Measurements from ENCODE around the gene STARD7. TPM values are rescaled to one million over a fixed set of nuclear protein-coding genes. Genes with fewer than 3 reads are reported as not detected.
A peak's percentile ranks its signal among the peaks of the same experiment; 100 is the strongest.
"Not testable (repeated sequence)": the region's sequence is repeated elsewhere in the genome, so short reads cannot be mapped to it uniquely, and the experiment has no call there.

STARD7 gene
- polyA plus RNA-seq, 4 donors = 44.5 to 123 (median 66.7) TPM

DNA sequence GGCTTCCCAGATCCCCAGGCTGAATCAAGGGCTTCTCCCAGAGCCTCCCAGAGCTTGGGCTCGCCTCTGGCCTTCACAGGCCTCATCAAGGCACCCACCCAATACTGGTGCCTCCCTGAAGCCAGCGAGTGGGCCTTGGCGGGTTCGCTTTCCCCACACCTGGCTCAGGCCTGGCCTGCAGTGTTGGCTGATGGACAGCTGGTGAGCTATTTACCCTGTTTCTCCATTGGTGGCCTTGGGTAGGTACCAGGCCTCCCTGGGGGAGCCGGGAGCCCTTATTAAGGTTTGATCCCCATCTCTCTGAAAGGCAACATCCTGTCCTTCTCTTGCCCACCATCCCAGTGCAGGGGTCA is 45.2 kb downstream of the STARD7 start:
- FAIRE-seq = no peak
- H3K36me3 ChIP-seq (ENCODE audit: control insufficient read depth in 3 of 3, insufficient read depth in 2 of 3, low read depth in 1 of 3, low read length in 3 of 3) = no peaks in the 10 kb centered on the region
- WGBS, 3 donors = 82 to 92% (median 83%) methylated on average over 5 of the region's 5 CpGs

DNA sequence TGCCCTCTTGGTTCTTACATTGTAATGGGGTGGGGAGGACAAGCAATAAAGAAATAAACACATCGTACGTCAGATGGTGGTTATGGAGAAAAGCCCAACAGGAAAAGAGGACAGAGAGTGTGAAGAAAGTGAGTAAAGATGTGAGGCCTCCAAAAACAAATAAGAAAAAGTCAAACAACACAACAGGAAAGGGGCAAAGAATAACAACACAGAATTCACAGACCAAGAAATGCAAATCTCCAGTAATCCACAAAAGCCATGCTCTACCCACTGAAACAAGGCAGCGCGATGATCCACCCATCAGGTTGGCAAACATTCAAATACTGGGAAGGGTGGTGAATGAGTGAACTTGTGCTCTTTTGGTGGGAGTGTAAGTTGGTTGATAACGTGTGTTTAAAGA is 46.7 kb downstream of the STARD7 start:
- Histone ChIP-seq H3K4me3 (ENCODE audit: low read depth in 1 of 3, low read length in 3 of 3) (no peak overlapping the region), H3K36me3 (ENCODE audit: control insufficient read depth in 3 of 3, insufficient read depth in 2 of 3, low read depth in 1 of 3, low read length in 3 of 3) (no peaks in the 10 kb centered on the region), H3K27ac (ENCODE audit: low read depth in 1 of 3, low read length in 2 of 3) (peak overlapping the region in 1 of 3 donors; percentile 30), H3K27me3 (ENCODE audit: control insufficient read depth in 3 of 3, insufficient read depth in 3 of 3, low read length in 3 of 3) (no peaks in the 10 kb centered on the region), H3K4me1 (ENCODE audit: control insufficient read depth in 3 of 3, insufficient read depth in 2 of 3, low read depth in 1 of 3, low read length in 2 of 3) (peaks cover 0 to 7% (median 3%) of the 10 kb centered on the region in 3 donors), H3K9me3 (ENCODE audit: control insufficient read depth in 2 of 2, insufficient read depth in 1 of 2, low read depth in 1 of 2, low read length in 1 of 2) (no peaks in the 10 kb centered on the region)
- DNase-seq = peak in 1 of 2 donors; percentile 42
- 7 to 32% (median 16%) methylated on average over 5 of the region's 5 CpGs for WGBS, 3 donors
- no peak for FAIRE-seq

More for the DNA sequence above, 45.2 kb downstream of the STARD7 start:
- no peaks in the 10 kb centered on the region for H3K9me3 ChIP-seq (ENCODE audit: control insufficient read depth in 2 of 2, insufficient read depth in 1 of 2, low read depth in 1 of 2, low read length in 1 of 2)
- no peaks in the 10 kb centered on the region for H3K27me3 ChIP-seq (ENCODE audit: control insufficient read depth in 3 of 3, insufficient read depth in 3 of 3, low read length in 3 of 3)
- H3K4me3 ChIP-seq (ENCODE audit: low read depth in 1 of 3, low read length in 3 of 3) = no peak overlapping the region
- H3K4me1 ChIP-seq (ENCODE audit: control insufficient read depth in 3 of 3, insufficient read depth in 2 of 3, low read depth in 1 of 3, low read length in 2 of 3) = peaks cover 0 to 3% (median 3%) of the 10 kb centered on the region in 3 donors
- peak overlapping the region in 2 of 3 donors; percentile 6 to 87 for H3K27ac ChIP-seq (ENCODE audit: low read depth in 1 of 3, low read length in 2 of 3)
- DNase-seq = no peak

DNA sequence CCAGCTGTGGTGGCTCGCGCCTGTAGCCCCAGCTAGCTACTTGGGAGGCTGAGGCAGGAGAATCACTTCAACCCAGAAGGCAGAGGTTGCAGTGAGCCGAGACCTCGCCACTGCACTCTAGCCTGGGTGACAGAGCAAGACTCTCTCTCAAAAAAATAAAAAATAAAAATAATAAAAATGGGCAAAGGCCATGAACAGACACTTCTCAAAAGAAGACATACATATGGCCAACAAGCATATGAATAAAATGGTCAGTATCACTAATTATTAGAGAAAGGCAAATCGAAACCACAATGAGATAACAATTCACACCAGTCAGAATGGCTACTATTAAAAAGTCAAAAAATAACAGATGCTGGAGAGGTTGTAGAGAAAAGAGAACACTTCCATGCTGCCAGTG is 48.3 kb downstream of the STARD7 start:
- H3K9me3 ChIP-seq (ENCODE audit: control insufficient read depth in 2 of 2, insufficient read depth in 1 of 2, low read depth in 1 of 2, low read length in 1 of 2); FAIRE-seq; H3K27ac ChIP-seq (ENCODE audit: low read depth in 1 of 3, low read length in 2 of 3); H3K4me3 ChIP-seq (ENCODE audit: low read depth in 1 of 3, low read length in 3 of 3); DNase-seq; H3K4me1 ChIP-seq (ENCODE audit: control insufficient read depth in 3 of 3, insufficient read depth in 2 of 3, low read depth in 1 of 3, low read length in 2 of 3); H3K27me3 ChIP-seq (ENCODE audit: control insufficient read depth in 3 of 3, insufficient read depth in 3 of 3, low read length in 3 of 3); H3K36me3 ChIP-seq (ENCODE audit: control insufficient read depth in 3 of 3, insufficient read depth in 2 of 3, low read depth in 1 of 3, low read length in 3 of 3): not testable (repeated sequence)
- WGBS, 3 donors = 95 to 98% (median 96%) methylated on average over 5 of the region's 5 CpGs

DNA sequence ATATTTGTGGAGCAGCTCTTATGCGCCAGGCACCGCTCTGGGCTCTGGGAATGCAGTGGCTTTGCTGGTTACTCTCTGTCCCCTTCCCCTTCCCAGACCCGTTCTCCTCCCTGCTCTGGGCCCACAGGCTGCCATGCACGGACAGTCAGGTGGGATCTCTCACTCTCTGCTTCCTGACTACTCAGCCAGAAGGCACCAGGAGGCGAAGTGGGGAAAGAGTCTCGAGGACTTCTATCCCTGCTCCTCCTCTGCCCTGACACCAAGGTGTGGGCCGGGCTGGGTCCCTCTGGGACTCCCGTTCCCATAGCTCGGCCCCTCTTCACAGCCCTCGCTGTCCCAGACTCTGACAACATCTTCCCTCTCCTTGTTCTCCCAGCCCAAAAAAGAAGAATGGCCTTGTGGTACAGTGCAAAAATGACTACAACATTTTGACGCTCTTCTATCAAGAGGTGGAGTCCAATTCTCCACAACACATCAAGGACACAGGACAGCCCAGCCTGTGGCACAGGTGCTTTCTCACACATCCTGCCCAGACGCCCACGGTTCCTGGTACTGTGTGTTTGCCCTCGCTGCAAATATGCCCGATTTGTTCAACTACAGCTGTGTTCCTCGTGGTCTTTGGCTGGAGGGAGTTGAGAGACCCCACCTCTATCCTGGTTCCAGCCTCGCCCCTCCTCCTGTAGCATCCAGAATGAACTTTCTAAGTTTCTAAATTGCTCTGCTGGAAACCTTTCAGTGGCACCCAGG is 49.4 kb downstream of the STARD7 start:
- WGBS, 3 donors = 79 to 84% (median 83%) methylated on average over 17 of the region's 17 CpGs
- Histone ChIP-seq H3K27me3 (ENCODE audit: control insufficient read depth in 3 of 3, insufficient read depth in 3 of 3, low read length in 3 of 3) (no peaks in the 10 kb centered on the region), H3K27ac (ENCODE audit: low read depth in 1 of 3, low read length in 2 of 3) (no peak overlapping the region), H3K9me3 (ENCODE audit: control insufficient read depth in 2 of 2, insufficient read depth in 1 of 2, low read depth in 1 of 2, low read length in 1 of 2) (no peaks in the 10 kb centered on the region), H3K4me3 (ENCODE audit: low read depth in 1 of 3, low read length in 3 of 3) (no peak overlapping the region), H3K4me1 (ENCODE audit: control insufficient read depth in 3 of 3, insufficient read depth in 2 of 3, low read depth in 1 of 3, low read length in 2 of 3) (peaks cover 0 to 7% (median 3%) of the 10 kb centered on the region in 3 donors), H3K36me3 (ENCODE audit: control insufficient read depth in 3 of 3, insufficient read depth in 2 of 3, low read depth in 1 of 3, low read length in 3 of 3) (no peaks in the 10 kb centered on the region)
- FAIRE-seq (no peak), DNase-seq (no peak)

DNA sequence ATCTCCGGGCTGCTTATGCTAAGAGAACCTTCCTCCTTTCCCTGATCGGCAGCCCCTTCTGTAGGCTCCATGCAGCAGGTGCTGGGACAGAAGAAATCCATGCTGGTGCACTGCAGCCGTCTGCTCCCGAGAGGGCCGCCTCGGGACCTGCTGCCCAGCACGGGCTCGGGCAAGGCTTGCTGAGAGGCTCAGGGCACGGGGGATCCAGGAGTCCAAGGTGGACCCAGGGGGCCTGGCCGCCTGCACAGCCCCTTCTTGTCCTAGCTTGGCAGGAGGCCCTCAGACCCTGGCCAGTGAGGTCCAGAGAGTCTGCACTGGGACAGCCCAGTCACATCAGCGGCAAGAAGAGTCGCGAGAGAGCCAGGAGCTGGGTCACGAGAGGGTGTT is 50.1 kb downstream of the STARD7 start:
- Histone ChIP-seq H3K27me3 (ENCODE audit: control insufficient read depth in 3 of 3, insufficient read depth in 3 of 3, low read length in 3 of 3) (no peaks in the 10 kb centered on the region), H3K9me3 (ENCODE audit: control insufficient read depth in 2 of 2, insufficient read depth in 1 of 2, low read depth in 1 of 2, low read length in 1 of 2) (no peaks in the 10 kb centered on the region), H3K4me1 (ENCODE audit: control insufficient read depth in 3 of 3, insufficient read depth in 2 of 3, low read depth in 1 of 3, low read length in 2 of 3) (peaks cover 0 to 7% (median 3%) of the 10 kb centered on the region in 3 donors), H3K36me3 (ENCODE audit: control insufficient read depth in 3 of 3, insufficient read depth in 2 of 3, low read depth in 1 of 3, low read length in 3 of 3) (no peaks in the 10 kb centered on the region), H3K27ac (ENCODE audit: low read depth in 1 of 3, low read length in 2 of 3) (no peak overlapping the region), H3K4me3 (ENCODE audit: low read depth in 1 of 3, low read length in 3 of 3) (no peak overlapping the region)
- WGBS, 3 donors = 87 to 93% (median 89%) methylated on average over 14 of the region's 14 CpGs
- no peak for FAIRE-seq
- no peak for DNase-seq

DNA sequence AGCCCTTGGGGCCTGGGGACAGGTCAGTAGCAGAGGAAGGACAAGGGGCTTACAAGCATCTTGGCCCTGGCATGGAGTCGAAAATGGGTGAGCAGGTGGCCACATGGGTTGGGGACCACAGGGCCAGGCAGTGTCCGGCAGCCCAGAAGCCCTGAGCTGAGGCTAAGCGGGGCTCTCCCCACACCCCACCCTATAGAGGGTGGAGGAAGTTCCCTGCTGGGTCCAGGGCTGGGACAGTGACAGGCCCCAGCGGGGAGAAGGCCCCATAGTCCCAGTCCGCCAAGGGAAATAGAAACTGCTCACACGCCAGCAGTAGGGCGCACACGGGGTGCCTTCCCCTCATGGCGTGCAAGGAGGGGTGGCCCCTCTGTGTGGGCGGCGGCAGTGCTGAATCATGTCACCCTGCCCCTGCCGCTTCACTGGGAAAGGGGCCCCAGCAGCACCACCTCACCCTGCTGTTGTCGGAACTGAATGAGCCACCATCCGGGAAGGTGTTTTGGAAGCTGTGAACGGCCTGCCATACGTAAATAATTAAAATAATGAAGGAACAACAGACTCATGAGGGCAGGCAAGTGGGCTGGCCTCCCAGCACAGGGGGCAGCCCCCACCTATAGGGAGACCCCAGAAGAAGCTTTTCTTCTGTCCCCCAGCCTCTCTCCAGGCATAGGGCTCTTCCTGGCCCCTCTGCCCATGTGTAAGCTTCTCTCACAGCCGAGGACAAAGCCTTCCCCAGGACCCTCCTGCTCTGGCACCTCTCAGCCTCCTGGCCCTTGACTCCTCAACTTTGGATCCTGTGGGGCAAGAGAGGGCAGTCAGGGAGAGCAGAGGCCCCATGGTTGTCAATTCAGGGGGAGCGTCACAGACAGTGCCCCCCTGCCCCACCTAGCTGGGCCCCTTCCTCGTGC is 50.7 kb downstream of the STARD7 start:
- Histone ChIP-seq H3K27ac (ENCODE audit: low read depth in 1 of 3, low read length in 2 of 3) (no peak overlapping the region), H3K27me3 (ENCODE audit: control insufficient read depth in 3 of 3, insufficient read depth in 3 of 3, low read length in 3 of 3) (no peaks in the 10 kb centered on the region), H3K36me3 (ENCODE audit: control insufficient read depth in 3 of 3, insufficient read depth in 2 of 3, low read depth in 1 of 3, low read length in 3 of 3) (no peaks in the 10 kb centered on the region), H3K4me1 (ENCODE audit: control insufficient read depth in 3 of 3, insufficient read depth in 2 of 3, low read depth in 1 of 3, low read length in 2 of 3) (peaks cover 0 to 7% (median 3%) of the 10 kb centered on the region in 3 donors), H3K4me3 (ENCODE audit: low read depth in 1 of 3, low read length in 3 of 3) (no peak overlapping the region), H3K9me3 (ENCODE audit: control insufficient read depth in 2 of 2, insufficient read depth in 1 of 2, low read depth in 1 of 2, low read length in 1 of 2) (no peaks in the 10 kb centered on the region)
- 62 to 75% (median 64%) methylated on average over 19 of the region's 19 CpGs for WGBS, 3 donors
- no peak for FAIRE-seq
- DNase-seq = peak in 1 of 2 donors; percentile 62

DNA sequence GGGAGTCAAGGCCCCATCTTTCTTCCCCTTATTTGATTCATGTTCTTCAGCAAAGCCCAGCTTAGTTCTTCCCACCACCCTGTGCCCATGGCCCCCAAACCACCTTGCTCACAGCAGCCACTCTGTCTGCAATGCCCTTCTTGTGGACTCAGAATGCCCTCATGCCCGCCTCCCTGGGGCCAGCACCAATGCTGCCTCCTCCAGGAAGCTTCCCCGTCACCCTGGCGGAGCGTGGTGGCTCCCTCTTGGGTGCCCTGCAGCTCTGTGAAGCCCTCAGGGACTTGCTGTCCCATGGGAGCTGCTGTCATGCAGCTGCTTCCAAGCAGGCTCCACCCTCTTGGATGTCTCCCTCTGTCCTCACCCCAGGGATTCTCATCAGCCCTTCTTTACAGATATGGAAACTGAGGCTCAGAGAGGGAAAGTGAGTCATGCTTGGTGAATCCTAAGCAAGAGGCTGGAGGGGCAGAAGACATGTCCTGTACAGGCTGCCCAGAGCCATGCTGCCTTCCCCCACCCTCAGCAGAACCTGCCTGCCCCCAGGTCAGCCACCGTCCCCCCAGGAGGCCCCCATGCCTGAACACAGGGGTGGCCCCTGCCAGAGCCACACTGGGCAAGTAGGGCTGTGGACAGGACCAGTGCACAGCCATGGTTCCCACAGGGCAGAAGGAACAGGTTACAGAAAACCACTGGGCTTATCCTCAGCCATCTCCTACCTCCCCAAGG is 51.5 kb downstream of the STARD7 start:
- DNase-seq = no peak
- H3K27ac ChIP-seq (ENCODE audit: low read depth in 1 of 3, low read length in 2 of 3) = no peak overlapping the region

More for the DNA sequence above, 51.5 kb downstream of the STARD7 start:
- no peaks in the 10 kb centered on the region for H3K27me3 ChIP-seq (ENCODE audit: control insufficient read depth in 3 of 3, insufficient read depth in 3 of 3, low read length in 3 of 3)
- peaks cover 0 to 7% (median 2%) of the 10 kb centered on the region in 3 donors for H3K4me1 ChIP-seq (ENCODE audit: control insufficient read depth in 3 of 3, insufficient read depth in 2 of 3, low read depth in 1 of 3, low read length in 2 of 3)
- no peaks in the 10 kb centered on the region for H3K9me3 ChIP-seq (ENCODE audit: control insufficient read depth in 2 of 2, insufficient read depth in 1 of 2, low read depth in 1 of 2, low read length in 1 of 2)
- WGBS, 3 donors = 84 to 94% (median 88%) methylated on average over 5 of the region's 5 CpGs
- no peak overlapping the region for H3K4me3 ChIP-seq (ENCODE audit: low read depth in 1 of 3, low read length in 3 of 3)
- no peaks in the 10 kb centered on the region for H3K36me3 ChIP-seq (ENCODE audit: control insufficient read depth in 3 of 3, insufficient read depth in 2 of 3, low read depth in 1 of 3, low read length in 3 of 3)
- FAIRE-seq = no peak
